HCT116 (cell line): ENCODE measurements around the gene CTCF. TPM values are rescaled to one million over a fixed set of nuclear protein-coding genes. Genes with fewer than 3 reads are reported as not detected.

ENCODE experiments used
- ATAC-seq: fragments of 200-7000 bp; cut with Tn5 transposase; 2 replicates; pipeline ENCODE4 v1.9.1; 2020; ENCODE audit warnings: mild to moderate bottlenecking, moderate library complexity
- BruUV-seq: library from RNA; stranded (reverse); fragments of 400-500 nt; replicated peaks from 2 replicates; lab custom pipeline; 2021; lab: Mats Ljungman, UMichigan
- CTCF ChIA-PET: fragments of 300-600 bp; sonication (Branson Sonifier 250); formaldehyde crosslinking; loops from one replicate; lab custom pipeline; 2021; ENCODE audit warnings: antibody characterized with exemption; lab: Charles Lee
- POLR2A ChIA-PET: fragments of 300-600, 350-600 bp; sonication (Branson Sonifier 250); formaldehyde crosslinking; loops from one replicate; lab custom pipeline; 2021; ENCODE audit warnings: antibody characterized with exemption; lab: Charles Lee
- RAD21 ChIA-PET, 2 experiments: fragments of 300-600 bp; sonication (Branson Sonifier 250); formaldehyde crosslinking; loops; one replicate each; lab custom pipeline; 2023; ENCODE audit warnings: low total read pairs in 2 of 2; ENCODE audit not compliant: uncharacterized antibody in 2 of 2, unreplicated experiment in 2 of 2, low non-redundant PET in 1 of 2; lab: Charles Lee
- DNase-seq: peaks from one replicate; pipeline ENCODE4 v3.0.0-alpha.2; 2010; ENCODE audit warnings: low read depth, low spot score
- H2AFZ ChIP-seq: fragments of 200-600 bp; shearing (Covaris generic), sonication (generic); 2 replicates; pipeline ENCODE4 v1.6.1; 2017; ENCODE audit warnings: low read depth, mixed run types, mixed read lengths, antibody characterized with exemption, low read length; ENCODE audit not compliant: poor library complexity, severe bottlenecking
- H3K27ac ChIP-seq: 2 replicates; pipeline ENCODE4 v1.5.1; 2012; ENCODE audit warnings: low read depth, low read length
- H3K27me3 ChIP-seq: fragments of 200-600 bp; sonication (generic); 2 replicates; pipeline ENCODE4 v1.6.1; 2016; ENCODE audit warnings: mixed run types, low read length, mixed read lengths; ENCODE audit not compliant: insufficient read depth
- H3K36me3 ChIP-seq, 2 experiments: fragments of 200-500 bp in 1 of 2; fragments of 200-600 bp in 1 of 2; sonication (Bioruptor generic) in 1 of 2; sonication (generic) in 1 of 2; 2 replicates each; pipeline versions ENCODE4 v1.5.1 to v1.6.1; 2014 to 2016; ENCODE audit warnings: low read length in 2 of 2, inconsistent platforms in 1 of 2, mixed read lengths in 1 of 2, mixed run types in 1 of 2; ENCODE audit not compliant: insufficient read depth in 2 of 2, control insufficient read depth in 1 of 2
- H3K4me1 ChIP-seq, 2 experiments: fragments of 200-600 bp in 1 of 2; sonication (generic) in 1 of 2; 2 replicates each; pipeline versions ENCODE4 v1.5.1 to v1.6.1; 2012 to 2017; ENCODE audit warnings: low read length in 2 of 2, inconsistent platforms in 1 of 2, mild to moderate bottlenecking in 1 of 2, mixed read lengths in 1 of 2, mixed run types in 1 of 2, moderate library complexity in 1 of 2; ENCODE audit not compliant: insufficient read depth in 2 of 2, control insufficient read depth in 1 of 2
- H3K4me2 ChIP-seq: fragments of 200-600 bp; sonication (generic); 2 replicates; pipeline ENCODE4 v1.6.1; 2017; ENCODE audit warnings: mixed run types, low read length, mixed read lengths
- H3K4me3 ChIP-seq, 2 experiments: fragments of 200-600 bp in 1 of 2; sonication (generic) in 1 of 2; replicated peaks in 1 of 2; 2 replicates each; pipeline ENCODE4 v1.5.1; 2011 to 2016; ENCODE audit warnings: low read length in 2 of 2, control low read depth in 1 of 2, low read depth in 1 of 2, mild to moderate bottlenecking in 1 of 2, mixed read lengths in 1 of 2, mixed run types in 1 of 2
- H3K79me2 ChIP-seq: fragments of 200-600 bp; sonication (generic); 2 replicates; pipeline ENCODE4 v1.6.1; 2017; ENCODE audit warnings: mild to moderate bottlenecking, mixed run types, low read length, moderate library complexity, mixed read lengths; ENCODE audit not compliant: insufficient read depth
- H3K9ac ChIP-seq: fragments of 200-600 bp; sonication (generic); 2 replicates; pipeline ENCODE4 v1.6.1; 2016; ENCODE audit warnings: low read length, mixed read lengths
- H3K9me2 ChIP-seq: fragments of 200-600 bp; sonication (generic), shearing (Covaris generic); 2 replicates; pipeline ENCODE4 v1.6.1; 2017; ENCODE audit warnings: mixed run types, mild to moderate bottlenecking, moderate library complexity; ENCODE audit not compliant: insufficient read depth
- H3K9me3 ChIP-seq, 2 experiments: fragments of 200-500 bp in 1 of 2; fragments of 200-600 bp in 1 of 2; sonication (Bioruptor generic) in 1 of 2; sonication (generic) in 1 of 2; 2 replicates each; pipeline ENCODE4 v1.6.1; 2014 to 2017; ENCODE audit warnings: low read length in 2 of 2, mixed read lengths in 2 of 2, inconsistent platforms in 1 of 2, low read depth in 1 of 2, mild to moderate bottlenecking in 1 of 2, mixed run types in 1 of 2, moderate library complexity in 1 of 2; ENCODE audit not compliant: control insufficient read depth in 1 of 2, insufficient read depth in 1 of 2
- H4K20me1 ChIP-seq: fragments of 200-600 bp; sonication (generic), shearing (Covaris generic); 2 replicates; pipeline ENCODE4 v1.6.1; 2017; ENCODE audit warnings: mixed run types, mild to moderate bottlenecking, moderate library complexity; ENCODE audit not compliant: insufficient read depth
- CBX3 ChIP-seq: IDR thresholded peaks from 2 replicates; pipeline ENCODE4 v1.6.1; 2012; ENCODE audit warnings: low read depth
- CTCF ChIP-seq, 3 experiments: fragments of 200-600 bp in 1 of 3; sonication (generic) in 1 of 3; IDR thresholded peaks in 2 of 3; conservative IDR thresholded peaks in 1 of 3; 2 replicates each; pipeline ENCODE4 v1.5.1; 2012 to 2017; ENCODE audit warnings: low read depth in 2 of 3, low read length in 2 of 3, antibody characterized with exemption in 1 of 3, borderline replicate concordance in 1 of 3, control low read depth in 1 of 3, mild to moderate bottlenecking in 1 of 3, mixed read lengths in 1 of 3, mixed run types in 1 of 3, moderate library complexity in 1 of 3; ENCODE audit not compliant: insufficient read depth in 1 of 3
- EGR1 ChIP-seq: IDR thresholded peaks from 2 replicates; pipeline ENCODE4 v1.6.1; 2012; ENCODE audit warnings: low read depth
- ELF1 ChIP-seq: IDR thresholded peaks from 2 replicates; pipeline ENCODE4 v1.6.1; 2012; ENCODE audit warnings: low read depth, borderline replicate concordance
- FOSL1 ChIP-seq: IDR thresholded peaks from 2 replicates; pipeline ENCODE4 v1.6.1; 2012; ENCODE audit warnings: low read depth
- MAX ChIP-seq: IDR thresholded peaks from 2 replicates; pipeline ENCODE4 v1.6.1; 2012
- POLR2A ChIP-seq: IDR thresholded peaks from 2 replicates; pipeline ENCODE4 v1.7.0; 2011; ENCODE audit warnings: borderline replicate concordance; ENCODE audit not compliant: insufficient read depth, insufficient read length; ENCODE audit errors: extremely low read depth
- POLR2AphosphoS5 ChIP-seq: IDR thresholded peaks from 2 replicates; pipeline ENCODE4 v1.6.1; 2011; ENCODE audit warnings: mild to moderate bottlenecking, low read depth, low read length, moderate library complexity
- RAD21 ChIP-seq: IDR thresholded peaks from 2 replicates; pipeline ENCODE4 v1.6.1; 2012; ENCODE audit warnings: low read depth, mild to moderate bottlenecking
- SIN3A ChIP-seq: IDR thresholded peaks from 2 replicates; pipeline ENCODE4 v1.6.1; 2012; ENCODE audit warnings: low read depth
- SP1 ChIP-seq: IDR thresholded peaks from 2 replicates; pipeline ENCODE4 v1.6.1; 2012; ENCODE audit warnings: low read depth
- YY1 ChIP-seq: IDR thresholded peaks from 2 replicates; pipeline ENCODE4 v1.6.1; 2011; ENCODE audit warnings: low read length, low read depth, moderate library complexity, mild to moderate bottlenecking; ENCODE audit not compliant: insufficient replicate concordance; ENCODE audit errors: extremely low read depth
- intact Hi-C: fragments of 100-400 bp; cut with micrococcal nuclease; formaldehyde crosslinking; loops from 2 replicates; pipeline ENCODE4 v1.10.0; 2022
- total RNA-seq: library from RNA; stranded (reverse); gene quantifications from one replicate; pipeline ENCODE4 v1.2.1, GENCODE V29; 2021; ENCODE audit not compliant: unreplicated experiment

Gene CTCF
- total RNA-seq, 1 experiment from 2014 or later = 48.3 TPM

- H2AFZ ChIP-seq = no peak overlapping the region
- RAD21 ChIA-PET = interaction anchor here in 1 of 2 experiments (1.1 kb wide), 1 partner anchor 22 kb away, joined by 3 read pairs; no protein-coding TSS in a partner anchor
- CTCF ChIA-PET = interaction anchor here (1.2 to 3.2 kb wide), 3 partner anchors 14 to 40 kb away, joined by 3 to 29 read pairs (median 18); no protein-coding TSS in a partner anchor
- H3K79me2 ChIP-seq = peaks cover 30% of the 10 kb centered on the region
- DNase-seq (no peak), ATAC-seq (no peak)
- POLR2A ChIA-PET = no interaction called here
- peak overlapping the region; percentile 100 for H3K27ac ChIP-seq
- H3K4me3 ChIP-seq = peak overlapping the region; percentile 66 to 99
- peak overlapping the region; percentile 76 for H3K9ac ChIP-seq
- TF ChIP-seq POLR2AphosphoS5 (no peak), CBX3 (no peak), SIN3A (no peak), FOSL1 (no peak), SP1 (no peak), CTCF (IDR thresholded peaks at IDR 0.05 in 2 of 3, conservative IDR thresholded peaks at IDR 0.05 in 1 of 3; ENCODE audit: borderline replicate concordance in 1 of 3, insufficient read depth in 1 of 3, low read depth in 2 of 3, low read length in 2 of 3) (no peak), RAD21 (no peak), MAX (no peak), ELF1 (no peak), POLR2A (no peak), EGR1 (no peak), YY1 (no peak)
- no peaks in the 10 kb centered on the region for H3K36me3 ChIP-seq
- H3K4me2 ChIP-seq = peak overlapping the region; percentile 85
- intact Hi-C loops = no loop called here
- H3K4me1 ChIP-seq = peaks cover 26 to 36% of the 10 kb centered on the region in 2 experiments
- H3K9me3 ChIP-seq = no peaks in the 10 kb centered on the region
- H3K9me2 ChIP-seq = no peaks in the 10 kb centered on the region
- H4K20me1 ChIP-seq = no peaks in the 10 kb centered on the region
- no peaks in the 10 kb centered on the region for H3K27me3 ChIP-seq
- BruUV-seq = no TSS peak
These were observed 1.4 kb upstream of the CTCF start for GRCh38 chr16:67560827-67561342.
